OCI-LY3 (cell line): ENCODE data around the gene INSIG2.

Experiments
- EZH2phosphoT487 ChIP-seq: fragments of 200-600 bp; shearing (Covaris generic); IDR thresholded peaks from 2 replicates; pipeline ENCODE4 v1.6.1; 2018; ENCODE audit warnings: antibody characterized with exemption, mixed run types, low read depth
- TF ChIP-seq, protein P1 (sequence below): fragments of 200-600, 300-600 bp; sonication (generic); IDR thresholded peaks from 2 replicates; pipeline ENCODE4 v1.5.1; 2014; ENCODE audit warnings: antibody characterized with exemption, low read length, low read depth

DNA sequence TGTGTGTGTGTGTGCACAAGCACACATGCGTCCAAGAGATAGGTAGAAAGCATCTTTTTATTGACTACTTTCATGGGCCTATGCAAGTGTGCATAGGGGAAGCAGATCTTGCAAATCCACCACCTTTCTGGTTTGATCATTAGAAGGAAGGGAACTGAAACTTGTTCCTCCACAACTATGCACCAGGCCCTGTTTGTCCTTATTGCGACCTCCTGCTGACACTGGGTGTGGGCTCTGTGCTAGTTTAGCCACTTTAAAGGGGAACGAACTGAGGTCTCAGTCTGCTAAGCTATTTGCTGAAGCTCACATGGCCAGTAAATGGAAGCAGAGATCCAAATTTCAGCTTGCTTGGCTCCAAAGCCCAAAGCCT, 32.1 kb upstream of the INSIG2 start:
- TF ChIP-seq, protein P1, sequence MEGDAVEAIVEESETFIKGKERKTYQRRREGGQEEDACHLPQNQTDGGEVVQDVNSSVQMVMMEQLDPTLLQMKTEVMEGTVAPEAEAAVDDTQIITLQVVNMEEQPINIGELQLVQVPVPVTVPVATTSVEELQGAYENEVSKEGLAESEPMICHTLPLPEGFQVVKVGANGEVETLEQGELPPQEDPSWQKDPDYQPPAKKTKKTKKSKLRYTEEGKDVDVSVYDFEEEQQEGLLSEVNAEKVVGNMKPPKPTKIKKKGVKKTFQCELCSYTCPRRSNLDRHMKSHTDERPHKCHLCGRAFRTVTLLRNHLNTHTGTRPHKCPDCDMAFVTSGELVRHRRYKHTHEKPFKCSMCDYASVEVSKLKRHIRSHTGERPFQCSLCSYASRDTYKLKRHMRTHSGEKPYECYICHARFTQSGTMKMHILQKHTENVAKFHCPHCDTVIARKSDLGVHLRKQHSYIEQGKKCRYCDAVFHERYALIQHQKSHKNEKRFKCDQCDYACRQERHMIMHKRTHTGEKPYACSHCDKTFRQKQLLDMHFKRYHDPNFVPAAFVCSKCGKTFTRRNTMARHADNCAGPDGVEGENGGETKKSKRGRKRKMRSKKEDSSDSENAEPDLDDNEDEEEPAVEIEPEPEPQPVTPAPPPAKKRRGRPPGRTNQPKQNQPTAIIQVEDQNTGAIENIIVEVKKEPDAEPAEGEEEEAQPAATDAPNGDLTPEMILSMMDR = no peak
- no peak for TF ChIP-seq EZH2phosphoT487
